B cell (primary cell): ENCODE results near the gene MMS19.

Source experiments
- EZH2 ChIP-seq: IDR thresholded peaks from 2 replicates; pipeline ENCODE4 v1.6.1; 2012; ENCODE audit warnings: borderline replicate concordance, low read depth, mild to moderate bottlenecking, moderate library complexity, low read length; ENCODE audit not compliant: insufficient read depth, poor library complexity, severe bottlenecking
- TF ChIP-seq, protein P1 (sequence below): fragments of 200-600 bp; IDR thresholded peaks from one replicate; pipeline ENCODE4 v1.8.0; 2022; ENCODE audit warnings: antibody characterized with exemption, mild to moderate bottlenecking

DNA sequence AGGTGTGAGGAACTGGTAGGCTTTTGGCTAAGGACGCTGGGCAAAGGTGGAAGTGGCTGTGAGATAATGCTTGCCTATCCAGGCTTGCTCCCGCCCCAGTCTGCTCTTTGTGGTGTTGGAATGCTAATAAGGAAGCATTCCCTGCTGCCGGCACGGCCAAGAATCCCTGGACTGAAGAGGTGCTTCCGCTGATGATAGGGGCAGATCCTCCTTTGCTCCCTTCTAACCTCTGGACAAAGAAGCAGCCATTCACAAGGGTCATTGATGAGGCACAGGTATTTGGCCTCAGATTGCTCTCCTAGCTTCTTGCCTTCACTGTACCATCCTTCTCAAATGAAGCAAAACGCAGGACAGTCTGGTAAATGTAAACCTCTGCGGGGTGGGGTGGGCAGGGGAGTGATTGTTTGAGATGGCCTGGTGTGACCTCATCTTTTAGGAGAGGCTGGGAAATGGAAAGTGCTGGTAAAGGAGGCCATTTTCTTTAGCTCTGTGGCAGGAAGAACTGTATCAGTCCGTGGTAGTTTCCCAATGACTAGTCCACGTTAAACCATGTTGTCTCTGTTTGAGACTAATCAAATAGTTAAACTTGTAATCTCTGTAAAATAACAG is 70.5 kb downstream of the MMS19 start:
- TF ChIP-seq, protein P1, sequence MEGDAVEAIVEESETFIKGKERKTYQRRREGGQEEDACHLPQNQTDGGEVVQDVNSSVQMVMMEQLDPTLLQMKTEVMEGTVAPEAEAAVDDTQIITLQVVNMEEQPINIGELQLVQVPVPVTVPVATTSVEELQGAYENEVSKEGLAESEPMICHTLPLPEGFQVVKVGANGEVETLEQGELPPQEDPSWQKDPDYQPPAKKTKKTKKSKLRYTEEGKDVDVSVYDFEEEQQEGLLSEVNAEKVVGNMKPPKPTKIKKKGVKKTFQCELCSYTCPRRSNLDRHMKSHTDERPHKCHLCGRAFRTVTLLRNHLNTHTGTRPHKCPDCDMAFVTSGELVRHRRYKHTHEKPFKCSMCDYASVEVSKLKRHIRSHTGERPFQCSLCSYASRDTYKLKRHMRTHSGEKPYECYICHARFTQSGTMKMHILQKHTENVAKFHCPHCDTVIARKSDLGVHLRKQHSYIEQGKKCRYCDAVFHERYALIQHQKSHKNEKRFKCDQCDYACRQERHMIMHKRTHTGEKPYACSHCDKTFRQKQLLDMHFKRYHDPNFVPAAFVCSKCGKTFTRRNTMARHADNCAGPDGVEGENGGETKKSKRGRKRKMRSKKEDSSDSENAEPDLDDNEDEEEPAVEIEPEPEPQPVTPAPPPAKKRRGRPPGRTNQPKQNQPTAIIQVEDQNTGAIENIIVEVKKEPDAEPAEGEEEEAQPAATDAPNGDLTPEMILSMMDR, result no peak
- TF ChIP-seq EZH2, result no peak
